ENCODE measurements around the gene GOLGB1.
"Not testable (repeated sequence)": the region's sequence is repeated elsewhere in the genome, so short reads cannot be mapped to it uniquely, and the experiment has no call there.

GOLGB1 gene

DNA sequence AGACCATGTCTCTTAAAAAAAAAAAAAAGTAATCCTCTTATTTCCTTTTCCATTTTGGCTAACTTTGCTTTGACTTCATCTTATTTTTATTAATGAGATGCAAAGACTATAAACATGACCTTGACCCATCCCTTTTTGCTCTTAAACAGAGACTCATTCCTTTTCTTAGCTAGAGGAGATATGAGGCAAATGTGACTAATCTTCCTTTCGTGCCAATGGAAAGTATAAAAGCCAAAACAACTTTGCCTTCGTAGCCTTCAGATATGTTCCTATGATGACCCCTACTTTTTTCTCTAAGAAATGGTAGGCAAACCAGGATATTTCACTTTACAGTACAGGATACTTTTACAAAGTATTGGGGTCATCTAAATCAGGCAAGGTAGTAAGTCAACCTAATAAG lies 36.9 kb upstream of the GOLGB1 start:
- Mint-ChIP-seq H3K9me3 (no peaks in the 10 kb centered on the region), H3K36me3 (ENCODE audit: low read depth) (peaks cover 63% of the 10 kb centered on the region), H3K27me3 (ENCODE audit: low read depth, poor library complexity) (peaks cover 2% of the 10 kb centered on the region), H3K4me3 (no peak overlapping the region), H3K27ac (peak overlapping the region; percentile 5), H3K4me1 (no peaks in the 10 kb centered on the region)
- DNase-seq, result no peak
- TF ChIP-seq, protein P1, sequence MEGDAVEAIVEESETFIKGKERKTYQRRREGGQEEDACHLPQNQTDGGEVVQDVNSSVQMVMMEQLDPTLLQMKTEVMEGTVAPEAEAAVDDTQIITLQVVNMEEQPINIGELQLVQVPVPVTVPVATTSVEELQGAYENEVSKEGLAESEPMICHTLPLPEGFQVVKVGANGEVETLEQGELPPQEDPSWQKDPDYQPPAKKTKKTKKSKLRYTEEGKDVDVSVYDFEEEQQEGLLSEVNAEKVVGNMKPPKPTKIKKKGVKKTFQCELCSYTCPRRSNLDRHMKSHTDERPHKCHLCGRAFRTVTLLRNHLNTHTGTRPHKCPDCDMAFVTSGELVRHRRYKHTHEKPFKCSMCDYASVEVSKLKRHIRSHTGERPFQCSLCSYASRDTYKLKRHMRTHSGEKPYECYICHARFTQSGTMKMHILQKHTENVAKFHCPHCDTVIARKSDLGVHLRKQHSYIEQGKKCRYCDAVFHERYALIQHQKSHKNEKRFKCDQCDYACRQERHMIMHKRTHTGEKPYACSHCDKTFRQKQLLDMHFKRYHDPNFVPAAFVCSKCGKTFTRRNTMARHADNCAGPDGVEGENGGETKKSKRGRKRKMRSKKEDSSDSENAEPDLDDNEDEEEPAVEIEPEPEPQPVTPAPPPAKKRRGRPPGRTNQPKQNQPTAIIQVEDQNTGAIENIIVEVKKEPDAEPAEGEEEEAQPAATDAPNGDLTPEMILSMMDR (IDR thresholded peaks at IDR 0.05), result no peak

GRCh38 chr3:121782784-121783183 lies 33.2 kb upstream of the GOLGB1 start:
- DNase-seq; H3K27me3 Mint-ChIP-seq (ENCODE audit: low read depth, poor library complexity); H3K9me3 Mint-ChIP-seq; H3K4me1 Mint-ChIP-seq; H3K27ac Mint-ChIP-seq; H3K4me3 Mint-ChIP-seq: not testable (repeated sequence)
- H3K36me3 Mint-ChIP-seq (ENCODE audit: low read depth), result peaks cover 67% of the 10 kb centered on the region

- Mint-ChIP-seq H3K4me1 (no peaks in the 10 kb centered on the region), H3K27me3 (ENCODE audit: low read depth, poor library complexity) (peaks cover 2% of the 10 kb centered on the region)
Measured at GRCh38 chr3:121781611-121782010, 32.1 kb upstream of the GOLGB1 start.

GRCh38 chr3:121775095-121775494 lies 25.6 kb upstream of the GOLGB1 start:
- H3K36me3 Mint-ChIP-seq (ENCODE audit: low read depth), result peaks cover 86% of the 10 kb centered on the region
- not testable (repeated sequence) for H3K9me3 Mint-ChIP-seq; H3K27ac Mint-ChIP-seq; H3K27me3 Mint-ChIP-seq (ENCODE audit: low read depth, poor library complexity); H3K4me3 Mint-ChIP-seq; DNase-seq; H3K4me1 Mint-ChIP-seq

More at GRCh38 chr3:121781611-121782010, 32.1 kb upstream of the GOLGB1 start:
- no peak overlapping the region for H3K27ac Mint-ChIP-seq
- no peak overlapping the region for H3K4me3 Mint-ChIP-seq
- TF ChIP-seq, protein P1 (IDR thresholded peaks at IDR 0.05), result no peak
- no peaks in the 10 kb centered on the region for H3K9me3 Mint-ChIP-seq
- no peak for DNase-seq
- peaks cover 66% of the 10 kb centered on the region for H3K36me3 Mint-ChIP-seq (ENCODE audit: low read depth)

DNA sequence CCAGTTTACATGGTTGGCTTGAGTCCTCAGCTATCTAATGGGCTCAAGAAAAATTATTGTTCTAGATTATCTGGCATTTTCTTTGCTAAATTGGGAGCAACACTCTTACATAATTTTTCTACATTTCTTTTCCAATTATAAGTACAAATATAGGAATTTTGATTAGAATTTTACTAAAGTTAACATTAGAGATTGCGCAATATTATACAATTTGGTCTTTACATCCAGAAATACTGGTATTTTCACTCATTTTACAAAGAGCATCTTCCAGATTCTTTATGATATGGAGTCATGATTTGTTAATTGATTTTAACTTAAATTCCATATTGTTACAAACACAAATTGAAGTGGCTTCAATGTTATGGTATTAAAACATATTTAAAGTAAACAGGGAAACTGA lies 19.7 kb upstream of the GOLGB1 start:
- Mint-ChIP-seq H3K4me1 (peaks cover 8% of the 10 kb centered on the region), H3K27me3 (ENCODE audit: low read depth, poor library complexity) (no peaks in the 10 kb centered on the region), H3K4me3 (no peak overlapping the region), H3K36me3 (ENCODE audit: low read depth) (peaks cover 39% of the 10 kb centered on the region), H3K9me3 (no peaks in the 10 kb centered on the region), H3K27ac (no peak overlapping the region)
- DNase-seq, result no peak
- TF ChIP-seq, protein P1 (IDR thresholded peaks at IDR 0.05), result no peak

- Mint-ChIP-seq H3K27me3 (ENCODE audit: low read depth, poor library complexity) (no peaks in the 10 kb centered on the region), H3K4me3 (no peak overlapping the region), H3K36me3 (ENCODE audit: low read depth) (peaks cover 31% of the 10 kb centered on the region), H3K4me1 (peaks cover 15% of the 10 kb centered on the region), H3K9me3 (no peaks in the 10 kb centered on the region), H3K27ac (no peak overlapping the region)
- TF ChIP-seq, protein P1 (IDR thresholded peaks at IDR 0.05), result no peak
- DNase-seq, result no peak
Measured at GRCh38 chr3:121768452-121768851, 18.9 kb upstream of the GOLGB1 start.

DNA sequence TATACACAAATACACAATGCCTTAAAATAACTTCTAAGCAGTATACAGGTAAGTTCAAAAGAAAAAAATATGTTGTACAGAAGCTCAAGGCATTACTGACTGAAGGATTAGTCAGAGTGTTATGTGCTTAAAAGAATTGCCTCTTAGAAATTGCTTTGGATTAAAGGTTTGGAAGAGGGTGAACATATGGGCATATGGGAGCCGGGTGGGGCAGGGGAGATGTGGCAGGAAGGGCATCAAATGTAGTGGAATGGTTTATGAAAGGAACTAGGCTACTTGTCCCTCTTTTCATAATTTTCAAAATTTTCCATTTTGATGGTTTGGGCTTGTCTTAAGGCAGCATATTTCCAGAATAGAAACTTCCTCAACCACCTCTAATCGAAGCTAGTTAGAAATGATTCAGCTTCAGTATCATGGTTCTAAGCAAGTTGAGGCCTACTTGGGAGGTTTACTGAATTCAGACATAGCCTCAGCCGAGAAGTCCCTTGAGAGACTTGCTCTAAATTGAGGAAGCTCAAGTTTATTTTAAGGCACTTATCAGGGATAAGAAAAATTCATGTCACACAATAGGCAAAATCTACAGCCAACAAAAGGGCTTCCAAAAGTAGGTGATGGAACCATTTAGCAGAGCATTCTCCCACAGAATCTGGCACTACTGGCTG lies 10.1 kb upstream of the GOLGB1 start:
- H3K4me1 Mint-ChIP-seq, result peaks cover 11% of the 10 kb centered on the region
- no peaks in the 10 kb centered on the region for H3K36me3 Mint-ChIP-seq (ENCODE audit: low read depth)
- H3K27ac Mint-ChIP-seq, result no peak overlapping the region
- TF ChIP-seq, protein P1 (IDR thresholded peaks at IDR 0.05), result no peak
- H3K27me3 Mint-ChIP-seq (ENCODE audit: low read depth, poor library complexity), result peaks cover 20% of the 10 kb centered on the region
- H3K4me3 Mint-ChIP-seq, result no peak overlapping the region
- H3K9me3 Mint-ChIP-seq, result no peaks in the 10 kb centered on the region
- no peak for DNase-seq

Data from nephron progenitor cell (in vitro differentiated cells).